HS-5 (cell line): ENCODE measurements around the gene LYPD8.
"Not testable (repeated sequence)": the region's sequence is repeated elsewhere in the genome, so short reads cannot be mapped to it uniquely, and the experiment has no call there.

Experiments
- DNase-seq: peaks from one replicate; pipeline ENCODE4 v3.0.0-alpha.2; 2012; ENCODE audit warnings: low read depth

The LYPD8 gene

GRCh38 chr1:248755517-248755916 is at the start of gene LYPD8:
TSS of gene LYPD8 (minus strand) at chr1:248755759. CDS start at chr1:248751081, 4,678 bp downstream.
- no peak for DNase-seq

GRCh38 chr1:248804771-248805681 is 49.5 kb upstream of the LYPD8 start:
- DNase-seq = no peak

- DNase-seq = not testable (repeated sequence)
These were observed 47.9 kb upstream of the LYPD8 start for GRCh38 chr1:248803501-248803900.

GRCh38 chr1:248802454-248802853 is 46.9 kb upstream of the LYPD8 start:
- DNase-seq = no peak

GRCh38 chr1:248800459-248800858 is 44.9 kb upstream of the LYPD8 start:
- DNase-seq = no peak

- no peak for DNase-seq
These were observed 43.2 kb upstream of the LYPD8 start for GRCh38 chr1:248798791-248799190.

GRCh38 chr1:248794663-248795062 is 39.1 kb upstream of the LYPD8 start:
- DNase-seq = not testable (repeated sequence)

GRCh38 chr1:248793592-248793991 is 38.0 kb upstream of the LYPD8 start:
- no peak for DNase-seq

GRCh38 chr1:248792342-248792741 is 36.8 kb upstream of the LYPD8 start:
- DNase-seq = no peak

- DNase-seq = no peak
These were observed 35.5 kb upstream of the LYPD8 start for GRCh38 chr1:248791010-248791409.

- no peak for DNase-seq
These were observed 34.9 kb upstream of the LYPD8 start for GRCh38 chr1:248790456-248790855.

- not testable (repeated sequence) for DNase-seq
These were observed 33.8 kb upstream of the LYPD8 start for GRCh38 chr1:248789337-248789736.

GRCh38 chr1:248788327-248788726 is 32.8 kb upstream of the LYPD8 start:
- no peak for DNase-seq

GRCh38 chr1:248787430-248787829 is 31.9 kb upstream of the LYPD8 start:
- no peak for DNase-seq

GRCh38 chr1:248786156-248786555 is 30.6 kb upstream of the LYPD8 start:
- no peak for DNase-seq

GRCh38 chr1:248783367-248783766 is 27.8 kb upstream of the LYPD8 start:
- no peak for DNase-seq

- no peak for DNase-seq
These were observed 27.0 kb upstream of the LYPD8 start for GRCh38 chr1:248782416-248783141.

- DNase-seq = no peak
These were observed 23.8 kb upstream of the LYPD8 start for GRCh38 chr1:248779350-248779749.

GRCh38 chr1:248778906-248779305 is 23.3 kb upstream of the LYPD8 start:
- no peak for DNase-seq

- no peak for DNase-seq
These were observed 21.4 kb upstream of the LYPD8 start for GRCh38 chr1:248776991-248777390.

- DNase-seq = no peak
These were observed 19.9 kb upstream of the LYPD8 start for GRCh38 chr1:248775441-248775840.

- DNase-seq = no peak
These were observed 4.1 kb upstream of the LYPD8 start for GRCh38 chr1:248759644-248760043.

- no peak for DNase-seq
These were observed 2.8 kb upstream of the LYPD8 start for GRCh38 chr1:248758352-248758751.
